Measurements from ENCODE around the gene CHRNG. TPM values are rescaled to one million over a fixed set of nuclear protein-coding genes. Genes with fewer than 3 reads are reported as not detected.

CHRNG gene, protein sequence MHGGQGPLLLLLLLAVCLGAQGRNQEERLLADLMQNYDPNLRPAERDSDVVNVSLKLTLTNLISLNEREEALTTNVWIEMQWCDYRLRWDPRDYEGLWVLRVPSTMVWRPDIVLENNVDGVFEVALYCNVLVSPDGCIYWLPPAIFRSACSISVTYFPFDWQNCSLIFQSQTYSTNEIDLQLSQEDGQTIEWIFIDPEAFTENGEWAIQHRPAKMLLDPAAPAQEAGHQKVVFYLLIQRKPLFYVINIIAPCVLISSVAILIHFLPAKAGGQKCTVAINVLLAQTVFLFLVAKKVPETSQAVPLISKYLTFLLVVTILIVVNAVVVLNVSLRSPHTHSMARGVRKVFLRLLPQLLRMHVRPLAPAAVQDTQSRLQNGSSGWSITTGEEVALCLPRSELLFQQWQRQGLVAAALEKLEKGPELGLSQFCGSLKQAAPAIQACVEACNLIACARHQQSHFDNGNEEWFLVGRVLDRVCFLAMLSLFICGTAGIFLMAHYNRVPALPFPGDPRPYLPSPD
- not detected for total RNA-seq

DNA sequence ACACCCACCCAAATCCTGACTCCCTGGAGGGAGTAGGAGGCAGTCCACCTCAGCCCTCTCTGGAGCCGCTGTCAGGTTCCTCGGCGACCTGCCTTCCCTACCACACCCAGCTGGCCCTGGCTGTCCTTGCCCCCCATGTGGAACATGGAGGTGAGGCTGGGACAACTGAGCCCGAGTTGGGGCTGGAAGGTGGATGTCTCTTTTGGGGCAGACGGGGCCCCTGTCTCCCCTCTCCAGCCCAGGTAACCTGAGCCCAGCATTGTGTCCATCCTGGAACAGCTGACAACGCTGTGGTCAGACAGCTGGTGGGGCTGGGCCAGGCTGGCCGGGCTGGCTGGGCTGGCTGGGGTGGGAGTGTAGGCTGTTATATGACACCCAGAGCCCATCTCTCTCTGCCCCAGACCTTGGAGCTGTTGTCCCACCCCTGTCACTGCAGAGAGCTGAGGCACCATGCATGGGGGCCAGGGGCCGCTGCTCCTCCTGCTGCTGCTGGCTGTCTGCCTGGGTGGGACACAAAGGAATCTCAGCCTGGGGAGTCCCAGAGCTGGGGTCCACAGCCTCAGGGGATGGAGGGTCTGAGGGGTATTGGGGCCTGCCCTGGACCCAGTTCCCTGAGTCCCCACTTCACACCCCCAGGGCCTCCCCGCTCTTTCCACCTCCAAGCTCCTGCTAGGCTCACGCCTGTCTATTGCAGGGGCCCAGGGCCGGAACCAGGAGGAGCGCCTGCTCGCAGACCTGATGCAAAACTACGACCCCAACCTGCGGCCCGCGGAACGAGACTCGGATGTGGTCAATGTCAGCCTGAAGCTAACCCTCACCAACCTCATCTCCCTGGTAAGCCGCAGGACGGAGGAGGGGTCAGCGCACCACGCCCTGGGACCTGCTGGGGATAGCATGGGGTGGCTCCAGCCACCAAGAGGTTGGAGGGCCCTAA lies at the start of gene CHRNG:
CHRNG (plus strand) TSS at position 395 of the 934 bp plus-strand sequence; CDS start at position 451, 56 bp downstream.
- Mint-ChIP-seq H3K27me3 (peaks cover 5% of the 10 kb centered on the region), H3K27ac (no peak within 1 kb of the TSS), H3K4me1 (peaks cover 4% of the 10 kb centered on the region), H3K4me3 (no peak within 1 kb of the TSS), H3K36me3 (ENCODE audit: low read depth) (no peaks in the 10 kb centered on the region), H3K9me3 (peaks cover 8% of the 10 kb centered on the region)
- CTCF ChIA-PET = interaction anchor here (3.0 kb wide), 1 partner anchor 11 kb away, joined by 8 read pairs; the partner anchor contains the start of genes EIF4E2 and TIGD1
- POLR2A ChIA-PET = no interaction called here
- DNase-seq = no peak

GRCh38 chr2:232490221-232491138 lies 49.0 kb upstream of the CHRNG start:
- no peak for DNase-seq
- H3K27ac Mint-ChIP-seq = no peak overlapping the region
- peaks cover 3% of the 10 kb centered on the region for H3K4me1 Mint-ChIP-seq
- ChIA-PET CTCF (interaction anchor here (1.4 kb wide), 1 partner anchor 8 kb away, joined by 3 read pairs; no protein-coding TSS in a partner anchor), POLR2A (no interaction called here)
- H3K27me3 Mint-ChIP-seq = peaks cover 23% of the 10 kb centered on the region
- H3K4me3 Mint-ChIP-seq = no peak overlapping the region
- no peaks in the 10 kb centered on the region for H3K36me3 Mint-ChIP-seq (ENCODE audit: low read depth)
- H3K9me3 Mint-ChIP-seq = no peaks in the 10 kb centered on the region

- peaks cover 3% of the 10 kb centered on the region for H3K4me1 Mint-ChIP-seq
- CTCF ChIA-PET = no interaction called here
- no peak overlapping the region for H3K4me3 Mint-ChIP-seq
- no peaks in the 10 kb centered on the region for H3K36me3 Mint-ChIP-seq (ENCODE audit: low read depth)
- no peak overlapping the region for H3K27ac Mint-ChIP-seq
- POLR2A ChIA-PET = no interaction called here
- peaks cover 22% of the 10 kb centered on the region for H3K27me3 Mint-ChIP-seq
- no peaks in the 10 kb centered on the region for H3K9me3 Mint-ChIP-seq
- DNase-seq = no peak
Observed at GRCh38 chr2:232491139-232491780, 48.2 kb upstream of the CHRNG start.

- POLR2A ChIA-PET = no interaction called here
- no peaks in the 10 kb centered on the region for H3K9me3 Mint-ChIP-seq
Observed at GRCh38 chr2:232492236-232492848, 47.1 kb upstream of the CHRNG start.

DNA sequence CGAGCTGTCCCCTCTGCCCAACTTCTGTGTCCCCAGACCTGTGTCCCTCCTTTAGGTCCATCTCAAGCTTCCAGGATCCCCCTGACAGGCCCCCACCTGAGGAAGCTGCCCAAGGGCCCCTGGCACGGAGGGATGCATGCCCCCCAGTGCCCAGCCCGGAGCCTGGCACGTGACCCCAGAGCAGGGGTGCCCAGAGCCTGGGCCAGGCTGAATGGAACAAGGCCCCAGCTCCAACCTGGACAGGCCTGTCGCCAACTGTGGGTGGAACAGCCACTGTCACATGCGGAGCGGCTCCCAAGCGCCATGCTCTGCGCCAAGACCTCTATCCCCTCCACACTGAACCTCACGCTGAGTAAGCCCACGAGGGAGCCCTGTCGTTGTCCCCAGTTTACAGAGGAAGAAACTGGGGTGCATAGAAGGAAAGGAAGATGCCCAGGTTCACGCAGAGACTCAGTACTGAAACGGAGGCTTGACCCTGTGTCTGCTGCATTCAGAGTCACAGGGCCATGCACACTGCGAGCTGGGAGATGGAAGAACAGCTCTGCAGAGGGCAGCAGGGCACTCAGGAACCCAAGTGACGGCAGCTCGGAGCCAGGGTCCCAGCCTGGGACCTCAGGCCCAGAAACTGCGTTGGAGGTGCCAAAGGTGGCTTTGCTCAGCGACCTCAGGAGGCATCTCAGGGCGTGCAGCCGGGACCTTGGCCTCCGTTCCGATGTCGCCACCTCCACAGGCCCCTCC lies 46.4 kb upstream of the CHRNG start:
- peaks cover 15% of the 10 kb centered on the region for H3K27me3 Mint-ChIP-seq
- CTCF ChIA-PET = no interaction called here

More at GRCh38 chr2:232492236-232492848, 47.1 kb upstream of the CHRNG start:
- Mint-ChIP-seq H3K36me3 (ENCODE audit: low read depth) (no peaks in the 10 kb centered on the region), H3K4me3 (no peak overlapping the region), H3K4me1 (no peaks in the 10 kb centered on the region), H3K27ac (no peak overlapping the region), H3K27me3 (peaks cover 18% of the 10 kb centered on the region)
- no peak for DNase-seq
- CTCF ChIA-PET = no interaction called here

GRCh38 chr2:232493701-232494474 lies 45.6 kb upstream of the CHRNG start:
- peaks cover 11% of the 10 kb centered on the region for H3K27me3 Mint-ChIP-seq
- CTCF ChIA-PET = no interaction called here
- no peaks in the 10 kb centered on the region for H3K9me3 Mint-ChIP-seq
- POLR2A ChIA-PET = no interaction called here
- DNase-seq = no peak
- no peaks in the 10 kb centered on the region for H3K36me3 Mint-ChIP-seq (ENCODE audit: low read depth)
- no peak overlapping the region for H3K27ac Mint-ChIP-seq
- H3K4me3 Mint-ChIP-seq = no peak overlapping the region
- no peaks in the 10 kb centered on the region for H3K4me1 Mint-ChIP-seq

More for the DNA sequence above, 46.4 kb upstream of the CHRNG start:
- H3K4me3 Mint-ChIP-seq = no peak overlapping the region
- no peaks in the 10 kb centered on the region for H3K9me3 Mint-ChIP-seq
- H3K36me3 Mint-ChIP-seq (ENCODE audit: low read depth) = no peaks in the 10 kb centered on the region
- POLR2A ChIA-PET = no interaction called here
- no peak for DNase-seq
- H3K4me1 Mint-ChIP-seq = no peaks in the 10 kb centered on the region
- no peak overlapping the region for H3K27ac Mint-ChIP-seq

DNA sequence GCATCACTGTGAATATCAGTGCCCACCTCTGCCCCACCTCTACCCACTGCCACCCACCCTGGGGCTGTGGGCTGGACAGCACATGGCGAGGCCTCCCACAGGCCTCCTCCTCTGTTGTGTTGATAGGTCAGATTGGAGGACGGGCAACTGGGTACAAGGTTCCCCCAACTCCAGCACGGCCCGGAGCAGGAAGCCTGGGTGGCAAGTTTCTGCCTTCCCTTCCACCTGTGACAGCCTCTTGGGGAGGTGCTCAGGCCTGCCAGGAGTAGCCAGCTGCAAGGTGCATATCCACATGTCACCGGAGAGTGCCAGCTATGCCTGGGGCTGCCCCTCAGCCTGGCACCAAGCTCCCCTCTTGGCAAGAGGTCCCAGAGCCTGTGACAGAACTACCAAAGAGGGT lies 45.0 kb upstream of the CHRNG start:
- Mint-ChIP-seq H3K4me3 (no peak overlapping the region), H3K9me3 (no peaks in the 10 kb centered on the region), H3K36me3 (ENCODE audit: low read depth) (no peaks in the 10 kb centered on the region), H3K27me3 (peaks cover 6% of the 10 kb centered on the region), H3K4me1 (no peaks in the 10 kb centered on the region), H3K27ac (no peak overlapping the region)
- DNase-seq = no peak
- ChIA-PET POLR2A (no interaction called here), CTCF (no interaction called here)

- no peak for DNase-seq
- H3K27me3 Mint-ChIP-seq = peaks cover 4% of the 10 kb centered on the region
- ChIA-PET CTCF (no interaction called here), POLR2A (no interaction called here)
- no peaks in the 10 kb centered on the region for H3K9me3 Mint-ChIP-seq
- H3K4me3 Mint-ChIP-seq = no peak overlapping the region
- no peaks in the 10 kb centered on the region for H3K4me1 Mint-ChIP-seq
- no peaks in the 10 kb centered on the region for H3K36me3 Mint-ChIP-seq (ENCODE audit: low read depth)
- no peak overlapping the region for H3K27ac Mint-ChIP-seq
Observed at GRCh38 chr2:232495292-232495691, 44.2 kb upstream of the CHRNG start.

DNA sequence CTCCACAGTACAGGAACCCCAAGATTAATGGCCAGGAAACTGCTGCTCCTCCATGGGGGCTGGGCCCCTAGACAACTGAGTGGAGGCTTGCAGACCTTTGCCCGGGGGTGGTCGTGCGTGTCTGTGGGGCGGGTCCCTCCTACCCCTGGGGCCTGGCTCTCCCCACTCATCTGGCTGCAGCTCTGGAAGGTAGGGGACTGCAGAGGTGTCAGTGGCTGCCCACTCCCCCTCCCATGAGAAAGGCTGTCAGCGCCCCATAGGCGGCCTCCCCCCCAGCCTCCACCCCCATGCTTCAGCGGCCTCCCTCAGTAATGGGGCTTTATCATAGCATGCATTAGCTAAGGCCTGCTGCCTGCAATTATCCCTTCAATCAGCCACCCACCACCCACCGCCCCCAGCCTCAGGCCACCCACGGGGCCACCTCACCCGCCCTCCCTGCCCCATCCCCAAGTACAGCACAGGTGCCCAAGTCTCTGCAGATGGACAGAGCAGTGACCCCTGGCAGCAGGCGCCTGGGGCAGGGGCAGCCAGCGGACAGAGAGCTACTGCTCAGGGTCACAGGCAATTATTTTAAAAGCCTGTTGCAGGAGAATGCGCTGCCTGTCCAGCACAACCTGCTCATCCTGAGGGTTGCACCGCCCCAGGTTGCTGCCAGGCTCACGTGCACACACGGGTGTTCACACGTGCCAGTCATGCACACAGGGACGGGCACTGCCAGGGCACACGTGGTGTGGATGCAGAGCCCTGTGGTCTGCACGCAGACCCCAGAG lies 42.8 kb upstream of the CHRNG start:
- CTCF ChIA-PET = no interaction called here
- POLR2A ChIA-PET = no interaction called here

DNA sequence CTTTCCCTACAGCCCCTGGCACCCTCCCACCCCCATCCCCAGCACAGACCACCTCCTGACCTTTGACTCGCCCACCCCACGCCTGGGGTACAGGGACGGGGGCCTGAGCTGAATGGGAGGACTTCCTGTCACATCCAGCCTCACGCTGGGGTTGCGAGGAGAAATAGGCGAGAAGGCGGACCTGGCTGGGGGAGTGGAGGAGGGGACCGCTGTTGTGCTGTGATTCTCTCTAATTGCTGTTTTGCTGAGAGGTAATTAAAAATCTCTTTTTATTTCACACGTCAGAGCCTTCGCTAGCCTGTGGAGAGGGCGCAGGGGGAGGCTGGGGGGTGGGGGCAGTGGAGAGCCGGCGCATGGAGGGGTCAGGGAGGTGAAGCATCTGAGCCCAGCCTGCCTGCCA lies 42.1 kb upstream of the CHRNG start:
- CTCF ChIA-PET = no interaction called here
- H3K27ac Mint-ChIP-seq = no peak overlapping the region
- DNase-seq = no peak
- H3K27me3 Mint-ChIP-seq = peaks cover 14% of the 10 kb centered on the region
- POLR2A ChIA-PET = no interaction called here
- H3K4me1 Mint-ChIP-seq = no peaks in the 10 kb centered on the region
- no peaks in the 10 kb centered on the region for H3K9me3 Mint-ChIP-seq
- no peak overlapping the region for H3K4me3 Mint-ChIP-seq
- H3K36me3 Mint-ChIP-seq (ENCODE audit: low read depth) = no peaks in the 10 kb centered on the region

More for the DNA sequence above, 42.8 kb upstream of the CHRNG start:
- Mint-ChIP-seq H3K4me1 (no peaks in the 10 kb centered on the region), H3K9me3 (no peaks in the 10 kb centered on the region), H3K27ac (no peak overlapping the region), H3K27me3 (peaks cover 12% of the 10 kb centered on the region), H3K4me3 (no peak overlapping the region), H3K36me3 (ENCODE audit: low read depth) (no peaks in the 10 kb centered on the region)
- no peak for DNase-seq
